Calu3 (cell line): Measurements from ENCODE around the gene AQP5. TPM values are rescaled to one million over a fixed set of nuclear protein-coding genes. Genes with fewer than 3 reads are reported as not detected.

ENCODE experiments used
- BruUV-seq: library from RNA; stranded (reverse); fragments of 400-500 nt; replicated peaks from 2 replicates; lab custom pipeline; 2021; lab: Mats Ljungman, UMichigan
- CTCF ChIA-PET: fragments of 300-600 bp; sonication (Branson Sonifier 250); formaldehyde crosslinking; loops from one replicate; lab custom pipeline; 2022; ENCODE audit warnings: antibody characterized with exemption; lab: Charles Lee
- DNase-seq: peaks from one replicate; pipeline ENCODE4 v3.0.0; 2022
- H3K27ac Mint-ChIP-seq: one replicate; pipeline ENCODE4 v1.8.0; 2022; ENCODE audit warnings: mixed read lengths; ENCODE audit not compliant: unreplicated experiment
- H3K27me3 Mint-ChIP-seq: one replicate; pipeline ENCODE4 v1.8.0; 2022; ENCODE audit warnings: mixed read lengths; ENCODE audit not compliant: unreplicated experiment
- H3K36me3 Mint-ChIP-seq: one replicate; pipeline ENCODE4 v1.8.0; 2022; ENCODE audit warnings: mild to moderate bottlenecking, moderate library complexity, mixed read lengths; ENCODE audit not compliant: insufficient read depth, unreplicated experiment
- H3K4me1 Mint-ChIP-seq: one replicate; pipeline ENCODE4 v1.8.0; 2022; ENCODE audit warnings: mild to moderate bottlenecking, low read depth, mixed read lengths; ENCODE audit not compliant: unreplicated experiment
- H3K4me3 Mint-ChIP-seq: one replicate; pipeline ENCODE4 v1.8.0; 2022; ENCODE audit warnings: mild to moderate bottlenecking, low read depth, moderate library complexity, mixed read lengths; ENCODE audit not compliant: unreplicated experiment
- H3K9me3 Mint-ChIP-seq: one replicate; pipeline ENCODE4 v1.8.0; 2022; ENCODE audit warnings: low read depth, mixed read lengths; ENCODE audit not compliant: unreplicated experiment
- CTCF ChIP-seq: fragments of 200-600 bp; IDR thresholded peaks from one replicate; pipeline ENCODE4 v1.8.0; 2022; ENCODE audit warnings: antibody characterized with exemption; ENCODE audit not compliant: unreplicated experiment
- intact Hi-C: fragments of 100-400 bp; cut with micrococcal nuclease; formaldehyde crosslinking; loops from one replicate; pipeline ENCODE4 v1.10.0; 2022; ENCODE audit not compliant: unreplicated experiment
- total RNA-seq: library from RNA; stranded (reverse); gene quantifications from 2 replicates; pipeline ENCODE4 v1.2.3, GENCODE V29; 2022

Gene AQP5
- total RNA-seq, 1 experiment from 2014 or later: 51.9 TPM

- H3K27ac Mint-ChIP-seq: no peak overlapping the region
- intact Hi-C loops: no loop called here
Measured at GRCh38 chr12:49948866-49949845, 12.5 kb upstream of the AQP5 start.

GRCh38 chr12:49949866-49950265, 11.8 kb upstream of the AQP5 start:
- H3K36me3 Mint-ChIP-seq: peaks cover 3% of the 10 kb centered on the region
- BruUV-seq: no TSS peak
- no peak overlapping the region for H3K4me3 Mint-ChIP-seq
- intact Hi-C loops: no loop called here
- no peak for DNase-seq
- no peak overlapping the region for H3K27ac Mint-ChIP-seq
- no peaks in the 10 kb centered on the region for H3K9me3 Mint-ChIP-seq
- no peak for TF ChIP-seq CTCF
- no peaks in the 10 kb centered on the region for H3K27me3 Mint-ChIP-seq
- peaks cover 14% of the 10 kb centered on the region for H3K4me1 Mint-ChIP-seq
- CTCF ChIA-PET: interaction anchor here (0.6 to 1.5 kb wide), 4 partner anchors 10 to 560 kb away, joined by 3 to 7 read pairs (median 4); no protein-coding TSS in a partner anchor

More at GRCh38 chr12:49948866-49949845, 12.5 kb upstream of the AQP5 start:
- CTCF ChIA-PET: interaction anchor here (1.5 kb wide), 1 partner anchor 11 kb away, joined by 4 read pairs; no protein-coding TSS in a partner anchor
- Mint-ChIP-seq H3K36me3 (peaks cover 3% of the 10 kb centered on the region), H3K27me3 (no peaks in the 10 kb centered on the region), H3K4me3 (no peak overlapping the region), H3K4me1 (peaks cover 15% of the 10 kb centered on the region), H3K9me3 (no peaks in the 10 kb centered on the region)
- no TSS peak for BruUV-seq
- no peak for TF ChIP-seq CTCF
- no peak for DNase-seq

- H3K36me3 Mint-ChIP-seq: peaks cover 3% of the 10 kb centered on the region
- no peak for DNase-seq
- no peak for TF ChIP-seq CTCF
- intact Hi-C loops: no loop called here
- H3K4me1 Mint-ChIP-seq: peaks cover 8% of the 10 kb centered on the region
- H3K27ac Mint-ChIP-seq: no peak within 1 kb of the TSS
- CTCF ChIA-PET: interaction anchor here (0.6 to 1.5 kb wide), 4 partner anchors 9 to 560 kb away, joined by 3 to 7 read pairs (median 4); no protein-coding TSS in a partner anchor
- no peaks in the 10 kb centered on the region for H3K9me3 Mint-ChIP-seq
- no peak within 1 kb of the TSS for H3K4me3 Mint-ChIP-seq
- BruUV-seq: no TSS peak
- H3K27me3 Mint-ChIP-seq: no peaks in the 10 kb centered on the region
Measured at GRCh38 chr12:49950273-49951251, 11.1 kb upstream of the AQP5 start, which contains the start of gene AQP2. Gene AQP2, plus strand, starts transcription at chr12:49950737. Its CDS starts 94 bp downstream, at chr12:49950831.
